IPS DF 6.9 (cell line): ENCODE results near the gene KDM1A.

Experiments used
- DNase-seq: peaks from one replicate; pipeline ENCODE4 v3.0.0-alpha.2; 2013; ENCODE audit warnings: low read depth, low spot score
- H3K27ac ChIP-seq: one replicate; pipeline ENCODE4 v1.5.1; 2013; ENCODE audit warnings: low read length, control low read depth
- H3K27me3 ChIP-seq: 2 replicates; pipeline ENCODE4 v1.6.1; 2013; ENCODE audit warnings: mild to moderate bottlenecking, low read length; ENCODE audit not compliant: control insufficient read depth, insufficient read depth
- H3K36me3 ChIP-seq: 2 replicates; pipeline ENCODE4 v1.6.1; 2013; ENCODE audit warnings: low read length; ENCODE audit not compliant: control insufficient read depth, insufficient read depth
- H3K4me1 ChIP-seq: 2 replicates; pipeline ENCODE4 v1.6.1; 2013; ENCODE audit warnings: low read length; ENCODE audit not compliant: control insufficient read depth, insufficient read depth
- H3K4me3 ChIP-seq: 2 replicates; pipeline ENCODE4 v1.5.1; 2013; ENCODE audit warnings: mild to moderate bottlenecking, low read length
- H3K9me3 ChIP-seq: 2 replicates; pipeline ENCODE4 v1.6.1; 2013; ENCODE audit warnings: low read length, inconsistent platforms; ENCODE audit not compliant: control insufficient read depth, insufficient read depth
- WGBS: extraction: QIAGEN DNeasy Blood & Tissue Kit; methylation state at CpG from one replicate; pipeline ENCODE4 v1.1.7; 2013; ENCODE audit warnings: mixed read lengths, missing lambda C conversion rate; ENCODE audit not compliant: insufficient read length, insufficient coverage; 5-methylcytosine and 5-hydroxymethylcytosine counted together

Gene KDM1A

GRCh38 chr1:23066075-23066474, 46.8 kb downstream of the KDM1A start:
- H3K36me3 ChIP-seq, result peaks cover 14% of the 10 kb centered on the region; the same call in 1 of the 2 replicates
- no CpG with 5 or more reads among the region's 2 CpGs for WGBS
- DNase-seq, result no peak
- H3K9me3 ChIP-seq, result no peaks in the 10 kb centered on the region
- H3K4me1 ChIP-seq, result no peaks in the 10 kb centered on the region
- no peak overlapping the region for H3K4me3 ChIP-seq
- no peak overlapping the region for H3K27ac ChIP-seq
- no peaks in the 10 kb centered on the region for H3K27me3 ChIP-seq

GRCh38 chr1:23069149-23069548, 49.9 kb downstream of the KDM1A start:
- no peaks in the 10 kb centered on the region for H3K4me1 ChIP-seq
- no peaks in the 10 kb centered on the region for H3K27me3 ChIP-seq
- no peaks in the 10 kb centered on the region for H3K9me3 ChIP-seq
- H3K4me3 ChIP-seq, result no peak overlapping the region
- no peak overlapping the region for H3K27ac ChIP-seq
- H3K36me3 ChIP-seq, result peaks cover 13% of the 10 kb centered on the region; the same call in 1 of the 2 replicates
- DNase-seq, result no peak
- no CpG with 5 or more reads among the region's 2 CpGs for WGBS

GRCh38 chr1:23069675-23070074, 50.4 kb downstream of the KDM1A start:
- no peak overlapping the region for H3K27ac ChIP-seq
- H3K9me3 ChIP-seq, result no peaks in the 10 kb centered on the region
- no peaks in the 10 kb centered on the region for H3K27me3 ChIP-seq
- H3K36me3 ChIP-seq, result peaks cover 13% of the 10 kb centered on the region; the same call in 1 of the 2 replicates
- no CpG with 5 or more reads among the region's 4 CpGs for WGBS
- H3K4me1 ChIP-seq, result no peaks in the 10 kb centered on the region
- H3K4me3 ChIP-seq, result no peak overlapping the region
- DNase-seq, result no peak

GRCh38 chr1:23074012-23074411, 54.7 kb downstream of the KDM1A start:
- no peaks in the 10 kb centered on the region for H3K4me1 ChIP-seq
- peaks cover 25% of the 10 kb centered on the region; the same call in 1 of the 2 replicates for H3K36me3 ChIP-seq
- no peak overlapping the region for H3K27ac ChIP-seq
- no peaks in the 10 kb centered on the region for H3K9me3 ChIP-seq
- no peak for DNase-seq
- H3K27me3 ChIP-seq, result no peaks in the 10 kb centered on the region
- no peak overlapping the region for H3K4me3 ChIP-seq

- DNase-seq, result no peak
- H3K4me1 ChIP-seq, result no peaks in the 10 kb centered on the region
- H3K4me3 ChIP-seq, result no peak overlapping the region
- no peaks in the 10 kb centered on the region for H3K27me3 ChIP-seq
- H3K9me3 ChIP-seq, result no peaks in the 10 kb centered on the region
- H3K27ac ChIP-seq, result no peak overlapping the region
- WGBS, result no CpG with 5 or more reads among the region's 6 CpGs
- peaks cover 27% of the 10 kb centered on the region; the same call in 1 of the 2 replicates for H3K36me3 ChIP-seq
These were observed 59.8 kb downstream of the KDM1A start for GRCh38 chr1:23079025-23079424.

- H3K36me3 ChIP-seq, result peaks cover 29% of the 10 kb centered on the region; the same call in 1 of the 2 replicates
- WGBS, result no CpG with 5 or more reads among the region's 3 CpGs
- no peaks in the 10 kb centered on the region for H3K27me3 ChIP-seq
These were observed 61.6 kb downstream of the KDM1A start for GRCh38 chr1:23080885-23081284.

GRCh38 chr1:23081376-23081775, 62.1 kb downstream of the KDM1A start:
- DNase-seq, result no peak
- H3K4me3 ChIP-seq, result no peak overlapping the region
- H3K4me1 ChIP-seq, result no peaks in the 10 kb centered on the region
- H3K9me3 ChIP-seq, result no peaks in the 10 kb centered on the region
- WGBS, result no CpG with 5 or more reads among the region's 3 CpGs
- H3K36me3 ChIP-seq, result peaks cover 29% of the 10 kb centered on the region; the same call in 1 of the 2 replicates
- no peak overlapping the region for H3K27ac ChIP-seq
- H3K27me3 ChIP-seq, result no peaks in the 10 kb centered on the region

More at GRCh38 chr1:23080885-23081284, 61.6 kb downstream of the KDM1A start:
- no peak for DNase-seq
- H3K9me3 ChIP-seq, result no peaks in the 10 kb centered on the region
- H3K4me3 ChIP-seq, result no peak overlapping the region
- no peaks in the 10 kb centered on the region for H3K4me1 ChIP-seq
- H3K27ac ChIP-seq, result no peak overlapping the region

- Histone ChIP-seq H3K36me3 (peaks cover 29% of the 10 kb centered on the region), H3K27me3 (no peaks in the 10 kb centered on the region), H3K4me3 (no peak overlapping the region), H3K27ac (no peak overlapping the region), H3K4me1 (no peaks in the 10 kb centered on the region), H3K9me3 (no peaks in the 10 kb centered on the region)
- DNase-seq, result no peak
- WGBS, result no CpG with 5 or more reads among the region's 5 CpGs
These were observed 64.6 kb downstream of the KDM1A start for GRCh38 chr1:23083714-23084480.

GRCh38 chr1:23084880-23085279, 65.6 kb downstream of the KDM1A start:
- Histone ChIP-seq H3K36me3 (peaks cover 25% of the 10 kb centered on the region), H3K4me1 (no peaks in the 10 kb centered on the region), H3K4me3 (no peak overlapping the region), H3K9me3 (no peaks in the 10 kb centered on the region), H3K27me3 (no peaks in the 10 kb centered on the region), H3K27ac (no peak overlapping the region)
- WGBS, result no CpG with 5 or more reads among the region's 8 CpGs
- no peak for DNase-seq

GRCh38 chr1:23085696-23086095, 66.4 kb downstream of the KDM1A start:
- H3K27ac ChIP-seq, result no peak overlapping the region
- no CpG with 5 or more reads among the region's 3 CpGs for WGBS
- peaks cover 25% of the 10 kb centered on the region for H3K36me3 ChIP-seq

GRCh38 chr1:23088027-23088426, 68.8 kb downstream of the KDM1A start:
- Histone ChIP-seq H3K27ac (no peak overlapping the region), H3K36me3 (peaks cover 28% of the 10 kb centered on the region), H3K9me3 (no peaks in the 10 kb centered on the region), H3K27me3 (no peaks in the 10 kb centered on the region), H3K4me1 (no peaks in the 10 kb centered on the region), H3K4me3 (no peak overlapping the region)
- DNase-seq, result no peak
- no CpG with 5 or more reads among the region's 2 CpGs for WGBS

More at GRCh38 chr1:23085696-23086095, 66.4 kb downstream of the KDM1A start:
- H3K27me3 ChIP-seq, result no peaks in the 10 kb centered on the region
- no peak for DNase-seq
- H3K4me1 ChIP-seq, result no peaks in the 10 kb centered on the region
- H3K4me3 ChIP-seq, result no peak overlapping the region
- H3K9me3 ChIP-seq, result no peaks in the 10 kb centered on the region
